Esophagus (tissue), 2 donors: ENCODE results near the gene SLX9. TPM values are rescaled to one million over a fixed set of nuclear protein-coding genes. Genes with fewer than 3 reads are reported as not detected.
A peak's percentile ranks its signal among the peaks of the same experiment; 100 is the strongest.

Experiments
- H3K27ac ChIP-seq, 2 donors: one replicate each; pipeline ENCODE4 v1.5.1; 2013; ENCODE audit warnings: low read depth in 2 of 2, mild to moderate bottlenecking in 2 of 2, inconsistent platforms in 1 of 2, low read length in 1 of 2, moderate library complexity in 1 of 2
- H3K27me3 ChIP-seq, 2 donors: one replicate each; pipeline ENCODE4 v1.6.1; 2013; ENCODE audit warnings: low read length in 2 of 2, control low read depth in 1 of 2, mild to moderate bottlenecking in 1 of 2; ENCODE audit not compliant: insufficient read depth in 2 of 2, control insufficient read depth in 1 of 2
- H3K36me3 ChIP-seq, 2 donors: one replicate each; pipeline ENCODE4 v1.6.1; 2013; ENCODE audit warnings: low read length in 1 of 2; ENCODE audit not compliant: control insufficient read depth in 2 of 2, insufficient read depth in 2 of 2
- H3K4me1 ChIP-seq, 2 donors: one replicate each; pipeline ENCODE4 v1.6.1; 2013; ENCODE audit warnings: low read length in 1 of 2; ENCODE audit not compliant: control insufficient read depth in 2 of 2, insufficient read depth in 2 of 2
- H3K4me3 ChIP-seq, 2 donors: one replicate each; pipeline ENCODE4 v1.5.1; 2013; ENCODE audit warnings: low read length in 2 of 2, mild to moderate bottlenecking in 2 of 2, low read depth in 1 of 2, moderate library complexity in 1 of 2
- H3K9me3 ChIP-seq, 2 donors: one replicate each; pipeline ENCODE4 v1.6.1; 2013; ENCODE audit warnings: mild to moderate bottlenecking in 2 of 2, low read depth in 1 of 2, low read length in 1 of 2, moderate library complexity in 1 of 2; ENCODE audit not compliant: control insufficient read depth in 2 of 2, insufficient read depth in 1 of 2
- WGBS, 2 donors: extraction: QIAGEN DNeasy Blood & Tissue Kit; methylation state at CpG; one replicate each; pipeline ENCODE4 v1.1.7; 2013; 5-methylcytosine and 5-hydroxymethylcytosine counted together
- polyA plus RNA-seq, 2 donors: library from polyadenylated mRNA; stranded (reverse); fragments of 200-250 nt; gene quantifications; one replicate each; pipeline ENCODE4 v1.2.3, GENCODE V29; 2013
- donor health status: healthy with polysubstance abuse.
- donor health status: Bipolar disorder and iron deficiency.

Gene SLX9
- polyA plus RNA-seq, 2 donors, result 12.4 to 16.1 TPM

DNA sequence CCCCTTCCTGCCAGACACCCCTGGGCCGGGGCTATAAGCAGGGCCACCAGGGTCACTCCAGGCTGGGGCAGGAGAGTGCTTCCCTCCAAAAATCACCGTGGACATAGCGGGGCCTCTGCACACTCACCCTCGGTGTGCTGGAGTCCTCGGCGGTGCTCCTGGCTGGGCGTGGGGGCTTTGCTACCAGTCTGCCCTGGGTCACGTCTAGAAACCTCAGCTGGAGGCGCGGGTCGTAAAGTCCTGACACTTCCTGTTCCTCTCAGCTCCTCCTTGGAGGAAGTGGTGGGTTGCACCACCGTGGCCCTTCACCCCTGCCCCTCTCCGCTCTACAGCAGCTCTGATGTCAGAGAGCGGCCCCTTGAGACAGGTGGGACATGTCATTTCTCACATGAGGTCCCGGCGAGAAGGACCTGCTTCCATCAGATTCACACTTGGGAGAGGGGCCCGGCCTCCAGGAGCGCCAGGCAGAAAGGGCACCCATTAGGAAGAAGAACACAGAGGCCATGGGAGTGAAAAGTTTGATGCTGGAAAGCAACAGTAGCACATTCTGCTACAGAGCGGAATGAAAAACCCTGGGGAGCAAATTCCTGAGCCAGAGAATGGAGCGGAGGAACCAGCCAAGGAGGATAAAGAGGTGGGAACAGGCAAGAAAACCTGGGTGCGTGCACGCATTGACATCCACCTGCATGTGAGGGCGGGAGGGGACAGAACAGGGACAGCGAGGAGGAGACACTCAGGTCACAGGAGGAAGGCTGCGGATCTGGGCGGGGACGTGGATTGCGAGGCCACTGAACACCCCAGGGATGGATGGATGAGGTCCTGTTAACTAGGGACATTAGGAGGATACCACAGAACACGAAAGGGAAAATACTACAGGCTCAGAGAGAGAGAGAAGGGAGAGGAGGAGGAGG, 18.9 kb upstream of the SLX9 start, which contains the start of gene ITGB2:
Gene ITGB2, minus strand, starts transcription at position 206 of the 911 bp plus-strand sequence. CDS start 10,117 bp downstream, outside the sequence.
- Histone ChIP-seq H3K9me3 (no peaks in the 10 kb centered on the region), H3K36me3 (no peaks in the 10 kb centered on the region), H3K4me3 (peak within 1 kb of the TSS; percentile 20 to 46), H3K27me3 (no peaks in the 10 kb centered on the region), H3K4me1 (peaks cover 0 to 2% of the 10 kb centered on the region in 2 donors), H3K27ac (peak within 1 kb of the TSS in 1 of 2 donors; percentile 14)
- WGBS, 2 donors, result 60 to 68% methylated on average over 29 of the region's 29 CpGs

GRCh38 chr21:44921928-44922327, 17.9 kb upstream of the SLX9 start:
- no peak overlapping the region for H3K27ac ChIP-seq
- H3K36me3 ChIP-seq, result no peaks in the 10 kb centered on the region
- H3K9me3 ChIP-seq, result no peaks in the 10 kb centered on the region
- peaks cover 0 to 2% of the 10 kb centered on the region in 2 donors for H3K4me1 ChIP-seq
- no peaks in the 10 kb centered on the region for H3K27me3 ChIP-seq
- WGBS, 2 donors, result 74 to 81% methylated on average over 5 of the region's 5 CpGs
- no peak overlapping the region for H3K4me3 ChIP-seq

DNA sequence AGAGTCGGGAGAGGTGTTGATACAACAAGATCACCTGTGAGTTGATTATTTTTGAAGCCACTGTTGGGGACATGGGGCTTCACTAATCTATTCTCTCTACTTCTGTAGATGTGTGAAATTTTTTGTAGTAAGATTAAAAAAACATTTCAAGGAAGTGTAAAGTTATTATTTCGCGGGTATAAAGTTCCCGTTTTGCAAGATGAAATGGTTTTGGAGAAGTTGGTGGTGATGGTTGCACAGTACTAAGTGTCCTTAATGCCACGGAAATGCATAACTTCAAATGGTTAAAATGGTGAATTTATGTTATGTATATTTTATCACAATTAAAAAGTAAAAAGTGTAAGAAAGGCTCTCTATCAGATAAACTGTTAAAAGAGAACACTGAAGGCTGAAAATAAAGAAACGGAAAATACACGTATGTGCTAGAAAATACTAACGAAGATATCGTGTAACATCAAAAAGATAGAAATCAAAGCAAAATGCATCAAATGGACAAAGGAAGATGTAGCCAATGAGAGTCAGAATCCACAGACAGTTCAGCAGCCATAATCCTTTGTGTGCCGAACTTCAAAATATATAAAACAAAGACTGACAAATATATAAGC, 16.2 kb upstream of the SLX9 start:
- 82 to 84% methylated on average over 10 of the region's 10 CpGs for WGBS, 2 donors
- no peak overlapping the region for H3K27ac ChIP-seq

DNA sequence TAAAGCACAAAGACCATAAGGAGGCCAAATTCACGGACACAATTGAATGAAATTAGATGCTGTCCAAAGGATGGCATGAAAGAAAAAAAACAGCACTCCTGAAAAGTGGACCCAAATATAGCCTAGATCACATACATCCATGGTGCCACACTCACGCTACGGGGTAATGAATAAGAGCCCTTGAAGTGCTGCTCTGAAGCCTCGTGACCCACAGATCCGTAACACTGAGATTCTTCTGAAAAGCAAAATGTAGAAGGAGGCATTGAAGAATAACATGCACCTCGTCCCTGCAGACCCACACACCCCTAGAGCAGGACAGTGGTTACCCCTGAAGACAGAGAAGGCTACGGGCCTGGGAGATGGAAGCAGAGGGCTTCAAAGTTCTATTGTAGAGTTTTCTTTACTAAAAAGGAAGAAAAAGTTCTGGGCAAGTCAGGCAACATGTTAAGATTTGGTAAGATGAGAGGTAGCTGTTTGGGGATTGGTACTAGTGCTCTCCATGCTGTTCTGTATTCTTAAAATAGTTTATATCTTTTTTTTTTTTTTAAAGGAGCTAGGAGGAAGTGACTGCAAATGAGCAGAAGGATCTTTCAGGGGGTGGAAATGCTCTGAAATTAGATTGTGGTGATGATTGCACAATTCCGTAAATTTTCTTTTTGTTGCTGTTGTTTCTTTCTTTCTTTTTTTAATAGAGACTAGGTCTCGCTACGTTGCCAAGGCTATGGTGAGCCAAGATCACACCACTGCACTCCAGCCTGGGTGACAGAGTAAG, 15.0 kb upstream of the SLX9 start:
- H3K4me3 ChIP-seq, result no peak overlapping the region
- H3K4me1 ChIP-seq, result peaks cover 2 to 10% of the 10 kb centered on the region in 2 donors
- H3K9me3 ChIP-seq, result no peaks in the 10 kb centered on the region
- H3K27me3 ChIP-seq, result peaks cover 0 to 2% of the 10 kb centered on the region in 2 donors
- H3K27ac ChIP-seq, result no peak overlapping the region
- H3K36me3 ChIP-seq, result no peaks in the 10 kb centered on the region
- 62 to 71% methylated on average over 10 of the region's 10 CpGs for WGBS, 2 donors

More for the DNA sequence above, 16.2 kb upstream of the SLX9 start:
- H3K4me1 ChIP-seq, result peaks cover 2 to 10% of the 10 kb centered on the region in 2 donors
- H3K27me3 ChIP-seq, result peaks cover 0 to 2% of the 10 kb centered on the region in 2 donors
- no peaks in the 10 kb centered on the region for H3K9me3 ChIP-seq
- no peaks in the 10 kb centered on the region for H3K36me3 ChIP-seq
- no peak overlapping the region for H3K4me3 ChIP-seq

GRCh38 chr21:44925378-44925755, 14.5 kb upstream of the SLX9 start:
- H3K36me3 ChIP-seq, result no peaks in the 10 kb centered on the region
- H3K4me1 ChIP-seq, result peaks cover 2 to 10% of the 10 kb centered on the region in 2 donors
- peaks cover 0 to 2% of the 10 kb centered on the region in 2 donors for H3K27me3 ChIP-seq
- no peak overlapping the region for H3K27ac ChIP-seq
- H3K4me3 ChIP-seq, result no peak overlapping the region
- no peaks in the 10 kb centered on the region for H3K9me3 ChIP-seq
- WGBS, 2 donors, result 64 to 66% methylated on average over 1 of the region's 1 CpG

DNA sequence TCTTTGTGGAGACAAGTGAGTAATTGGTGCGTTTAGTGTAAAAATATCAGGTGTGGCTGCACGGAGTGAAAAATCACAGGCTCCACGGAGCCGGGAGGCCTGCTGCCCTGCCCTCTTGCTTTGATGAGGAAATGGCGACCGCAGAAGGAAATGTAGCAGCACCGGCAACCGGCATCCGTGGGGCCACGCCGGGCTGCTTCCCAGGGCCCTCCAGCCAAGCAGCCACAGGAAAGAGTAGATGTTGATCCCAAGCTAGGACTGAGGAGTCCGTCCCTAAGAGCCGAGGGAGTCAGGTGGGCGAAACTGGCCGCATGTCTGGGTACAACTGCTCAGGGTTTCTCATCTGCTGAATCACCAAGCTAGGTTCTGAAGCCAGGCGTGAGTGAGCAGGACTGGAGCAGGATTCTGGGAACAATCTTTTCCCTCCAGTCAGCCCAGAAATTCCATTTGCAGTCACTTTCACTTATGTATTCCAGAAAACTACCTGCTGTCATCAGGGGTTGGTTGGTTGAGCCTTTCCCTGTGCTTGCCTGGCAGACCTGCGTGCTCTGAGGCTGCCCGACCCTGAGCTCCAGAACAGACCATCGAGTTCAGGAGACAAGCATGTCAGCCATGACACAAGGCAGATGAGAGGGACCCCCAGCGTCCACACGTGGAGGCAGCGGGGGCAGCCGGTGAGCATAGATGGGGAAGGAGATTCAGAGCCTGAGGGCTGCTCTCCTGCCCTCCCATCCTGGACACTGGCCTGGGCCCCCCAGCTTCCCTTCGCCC, 13.3 kb upstream of the SLX9 start:
- Histone ChIP-seq H3K27ac (peak overlapping the region in 1 of 2 donors; percentile 19), H3K27me3 (peaks cover 3 to 5% of the 10 kb centered on the region in 2 donors)

DNA sequence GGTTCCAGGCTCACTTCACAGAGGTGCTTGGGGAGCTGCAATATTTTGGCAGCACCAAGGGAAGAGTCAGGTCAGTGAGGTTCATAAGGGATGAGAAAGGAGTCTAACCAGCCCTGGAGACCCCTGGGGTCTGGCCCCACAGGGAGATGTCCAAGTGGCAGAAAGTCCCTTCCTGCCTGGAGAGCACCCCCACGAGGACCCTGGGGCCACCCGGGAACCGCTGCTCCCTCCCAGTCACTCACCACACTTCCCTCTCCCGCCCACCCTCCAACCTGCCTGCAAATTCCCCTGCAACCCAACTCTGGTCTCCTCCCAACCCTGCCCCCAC, 12.6 kb upstream of the SLX9 start:
- 13 to 16% methylated on average over 4 of the region's 4 CpGs for WGBS, 2 donors
- Histone ChIP-seq H3K36me3 (no peaks in the 10 kb centered on the region), H3K9me3 (no peaks in the 10 kb centered on the region), H3K4me3 (no peak overlapping the region), H3K27ac (peak overlapping the region in 1 of 2 donors; percentile 4), H3K27me3 (peaks cover 3 to 11% of the 10 kb centered on the region in 2 donors), H3K4me1 (peaks cover 8 to 12% of the 10 kb centered on the region in 2 donors)

More for the DNA sequence above, 13.3 kb upstream of the SLX9 start:
- peaks cover 2 to 10% of the 10 kb centered on the region in 2 donors for H3K4me1 ChIP-seq
- no peaks in the 10 kb centered on the region for H3K36me3 ChIP-seq
- WGBS, 2 donors, result 56 to 63% methylated on average over 24 of the region's 24 CpGs
- no peaks in the 10 kb centered on the region for H3K9me3 ChIP-seq
- no peak overlapping the region for H3K4me3 ChIP-seq

GRCh38 chr21:44927587-44928461, 12.0 kb upstream of the SLX9 start:
- peak overlapping the region in 1 of 2 donors; percentile 11 for H3K4me3 ChIP-seq
- 12 to 14% methylated on average over 18 to 19 of the region's 19 CpGs for whole genome bisulfite sequencing, 2 donors
- H3K27ac ChIP-seq, result peak overlapping the region; percentile 18 to 53
- H3K36me3 ChIP-seq, result no peaks in the 10 kb centered on the region
- H3K27me3 ChIP-seq, result peaks cover 3 to 11% of the 10 kb centered on the region in 2 donors
- peaks cover 9 to 12% of the 10 kb centered on the region in 2 donors for H3K4me1 ChIP-seq
- H3K9me3 ChIP-seq, result no peaks in the 10 kb centered on the region
